ENCODE data around the gene SSC4D. TPM values are rescaled to one million over a fixed set of nuclear protein-coding genes. Genes with fewer than 3 reads are reported as not detected.
A peak's percentile ranks its signal among the peaks of the same experiment; 100 is the strongest.

Gene SSC4D
- total and polyA plus RNA-seq, 2 experiments from 2014 or later, result 0.43 to 0.66 TPM

DNA sequence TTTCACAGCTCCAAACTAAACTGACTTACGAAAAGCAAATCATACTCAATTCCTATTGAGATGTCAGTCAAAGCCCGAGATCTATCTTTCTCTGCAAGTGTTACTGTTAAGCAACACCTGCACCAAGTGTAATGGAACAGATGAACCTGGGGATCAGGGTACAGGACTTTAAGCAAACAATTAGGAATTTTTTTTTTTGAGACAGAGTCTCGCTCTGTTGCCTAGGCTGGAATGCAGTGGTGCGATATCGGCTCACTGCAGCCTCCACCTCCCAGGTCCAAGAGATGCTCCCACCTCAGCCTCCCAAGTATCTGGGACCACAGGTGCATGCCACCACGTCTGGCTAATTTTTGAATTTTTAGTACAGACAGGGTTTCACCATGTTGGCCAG lies 65.6 kb downstream of the SSC4D start:
- no peaks in the 10 kb centered on the region for H3K9me2 ChIP-seq (ENCODE audit: insufficient read depth)
- H3K9ac ChIP-seq, result no peak overlapping the region
- peaks cover 22% of the 10 kb centered on the region for H4K20me1 ChIP-seq (ENCODE audit: insufficient read depth)
- WGBS, 2 experiments (ENCODE audit: low coverage in 1 of 2, low lambda C conversion rate in 2 of 2, missing lambda C conversion rate in 2 of 2), result 96 to 98% methylated on average over 6 of the region's 6 CpGs
- peaks cover 59% of the 10 kb centered on the region for H3K36me3 ChIP-seq (ENCODE audit: low read depth)
- H3K27ac ChIP-seq, result no peak overlapping the region
- no peak overlapping the region for H3K4me3 ChIP-seq
- no peak for DNase-seq
- H2AFZ ChIP-seq, result no peak overlapping the region
- H3K4me1 ChIP-seq (ENCODE audit: insufficient read depth), result peaks cover 22% of the 10 kb centered on the region
- H3K9me3 ChIP-seq (ENCODE audit: low read depth), result no peaks in the 10 kb centered on the region
- peaks cover 100% of the 10 kb centered on the region for H3K79me2 ChIP-seq (ENCODE audit: insufficient read depth)
- H3F3A ChIP-seq (ENCODE audit: insufficient read depth), result peaks cover 36% of the 10 kb centered on the region
- in situ Hi-C loops (cut with MboI), result no loop called here
- H3K27me3 ChIP-seq (replicated peaks; ENCODE audit: insufficient read depth), result no peaks in the 10 kb centered on the region
- H3K4me2 ChIP-seq (ENCODE audit: unreplicated experiment), result no peak overlapping the region
- TF ChIP-seq EZH2phosphoT487 (IDR thresholded peaks at IDR 0.05; ENCODE audit: insufficient read depth, low read depth) (no peak), EZH2 (IDR thresholded peaks at IDR 0.05; ENCODE audit: insufficient read depth, poor library complexity, severe bottlenecking) (no peak)

DNA sequence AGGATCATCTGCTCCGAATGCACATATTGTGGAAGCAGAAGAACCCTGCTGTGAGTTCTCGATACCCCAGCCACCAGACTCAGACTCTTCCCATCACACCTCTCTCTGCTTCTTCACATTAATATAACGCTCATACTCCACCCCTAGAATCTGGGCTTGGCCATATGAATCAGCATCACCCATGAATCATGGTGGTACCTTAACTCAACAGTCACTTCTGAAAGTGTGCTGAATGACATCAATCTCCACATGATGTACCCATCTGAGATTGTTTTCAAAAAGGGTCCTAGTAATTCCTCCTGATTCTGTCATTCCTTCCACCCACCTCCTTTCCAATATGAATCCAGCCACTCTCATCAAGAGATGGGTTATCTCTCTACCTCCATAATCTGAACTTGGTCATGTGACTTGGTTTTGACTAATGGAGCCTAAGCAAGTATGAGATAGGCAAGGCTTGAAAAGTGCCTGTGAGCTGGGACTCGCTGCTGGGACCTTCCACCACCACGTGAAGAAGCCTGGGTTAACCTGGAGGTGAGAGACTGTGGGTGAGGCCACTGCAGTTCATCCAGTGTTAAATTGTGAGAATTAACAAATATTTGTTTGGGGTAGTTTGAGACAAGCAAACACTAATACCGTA lies 66.1 kb downstream of the SSC4D start:
- Histone ChIP-seq H3K27me3 (replicated peaks; ENCODE audit: insufficient read depth) (no peaks in the 10 kb centered on the region), H3K9me2 (ENCODE audit: insufficient read depth) (no peaks in the 10 kb centered on the region), H3K9ac (no peak overlapping the region), H3K27ac (0 out of 2 replicates have a peak overlapping the region, but pooled peaks have one; percentile 12), H2AFZ (no peak overlapping the region), H3K9me3 (ENCODE audit: low read depth) (no peaks in the 10 kb centered on the region), H3K4me2 (ENCODE audit: unreplicated experiment) (no peak overlapping the region), H4K20me1 (ENCODE audit: insufficient read depth) (peaks cover 27% of the 10 kb centered on the region), H3K79me2 (ENCODE audit: insufficient read depth) (peaks cover 100% of the 10 kb centered on the region), H3K4me1 (ENCODE audit: insufficient read depth) (peaks cover 20% of the 10 kb centered on the region), H3F3A (ENCODE audit: insufficient read depth) (peaks cover 41% of the 10 kb centered on the region), H3K4me3 (no peak overlapping the region), H3K36me3 (ENCODE audit: low read depth) (peaks cover 60% of the 10 kb centered on the region)
- peak; percentile 36 for DNase-seq
- in situ Hi-C loops (cut with MboI), result no loop called here
- WGBS, 2 experiments (ENCODE audit: low coverage in 1 of 2, low lambda C conversion rate in 2 of 2, missing lambda C conversion rate in 2 of 2), result 82 to 89% methylated on average over 6 of the region's 6 CpGs
- TF ChIP-seq EZH2phosphoT487 (IDR thresholded peaks at IDR 0.05; ENCODE audit: insufficient read depth, low read depth) (no peak), EZH2 (IDR thresholded peaks at IDR 0.05; ENCODE audit: insufficient read depth, poor library complexity, severe bottlenecking) (no peak)

DNA sequence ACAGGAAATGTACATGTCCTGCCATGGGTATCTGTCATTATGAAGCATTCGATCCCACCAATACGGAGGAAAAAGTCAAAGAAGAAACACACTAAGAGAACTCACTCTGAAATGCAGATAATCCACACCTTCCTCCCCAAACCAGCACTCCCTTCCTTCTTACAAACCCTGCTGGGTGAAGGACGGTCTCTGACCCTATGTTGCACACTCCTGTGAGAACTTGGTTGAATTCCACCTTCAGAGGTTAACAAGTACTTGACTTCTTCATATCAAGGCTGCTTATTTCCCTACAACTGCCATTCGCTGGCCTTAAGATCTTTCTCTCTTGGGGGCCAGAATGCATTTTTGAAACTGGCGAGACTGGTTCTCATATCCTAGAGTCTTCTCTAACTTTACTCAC lies 67.3 kb downstream of the SSC4D start:
- H3K27me3 ChIP-seq (replicated peaks; ENCODE audit: insufficient read depth), result no peaks in the 10 kb centered on the region
- H3K9me2 ChIP-seq (ENCODE audit: insufficient read depth), result no peaks in the 10 kb centered on the region
- no peak overlapping the region for H3K4me2 ChIP-seq (ENCODE audit: unreplicated experiment)
- no peak overlapping the region for H2AFZ ChIP-seq
- WGBS, 2 experiments (ENCODE audit: low coverage in 1 of 2, low lambda C conversion rate in 2 of 2, missing lambda C conversion rate in 2 of 2), result 93 to 97% methylated on average over 5 of the region's 5 CpGs
- H3K4me1 ChIP-seq (ENCODE audit: insufficient read depth), result peaks cover 25% of the 10 kb centered on the region
- H3K9me3 ChIP-seq (ENCODE audit: low read depth), result no peaks in the 10 kb centered on the region
- peaks cover 43% of the 10 kb centered on the region for H3F3A ChIP-seq (ENCODE audit: insufficient read depth)
- peaks cover 37% of the 10 kb centered on the region for H4K20me1 ChIP-seq (ENCODE audit: insufficient read depth)
- no peak overlapping the region for H3K27ac ChIP-seq
- in situ Hi-C loops (cut with MboI), result no loop called here
- TF ChIP-seq EZH2phosphoT487 (IDR thresholded peaks at IDR 0.05; ENCODE audit: insufficient read depth, low read depth) (no peak), EZH2 (IDR thresholded peaks at IDR 0.05; ENCODE audit: insufficient read depth, poor library complexity, severe bottlenecking) (no peak)
- H3K79me2 ChIP-seq (ENCODE audit: insufficient read depth), result peaks cover 100% of the 10 kb centered on the region
- H3K4me3 ChIP-seq, result no peak overlapping the region
- no peak overlapping the region for H3K9ac ChIP-seq
- DNase-seq, result no peak
- H3K36me3 ChIP-seq (ENCODE audit: low read depth), result peaks cover 52% of the 10 kb centered on the region

DNA sequence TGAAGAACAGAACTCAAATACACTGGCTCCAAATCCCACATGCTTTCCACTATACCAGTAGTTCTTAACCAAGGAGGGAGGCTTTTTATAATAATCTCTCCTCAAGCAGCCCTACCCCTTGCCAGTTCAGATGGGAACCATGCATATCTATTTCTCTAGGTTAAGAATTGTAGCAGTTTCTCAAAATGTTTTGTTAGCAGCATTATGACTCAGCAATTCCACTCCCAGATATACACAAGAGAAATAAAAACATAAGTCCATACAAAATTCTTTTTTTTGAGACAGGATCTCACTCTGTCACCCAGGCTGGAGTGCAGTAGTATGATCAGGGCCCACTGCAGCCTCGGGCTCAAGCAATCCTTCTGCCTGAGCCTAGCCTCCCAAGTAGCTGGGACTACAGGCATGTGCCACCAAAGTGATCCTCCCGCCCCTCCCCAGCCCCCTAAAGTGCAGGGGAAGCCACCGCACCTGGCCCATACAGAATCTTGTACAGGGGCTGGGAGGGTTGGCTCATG lies 68.8 kb downstream of the SSC4D start:
- no peaks in the 10 kb centered on the region for H3K9me3 ChIP-seq (ENCODE audit: low read depth)
- H4K20me1 ChIP-seq (ENCODE audit: insufficient read depth), result peaks cover 40% of the 10 kb centered on the region
- peak overlapping the region; percentile 20 for H3K4me2 ChIP-seq (ENCODE audit: unreplicated experiment)
- peaks cover 100% of the 10 kb centered on the region for H3K79me2 ChIP-seq (ENCODE audit: insufficient read depth)
- DNase-seq, result peak; percentile 83
- H3K27me3 ChIP-seq (replicated peaks; ENCODE audit: insufficient read depth), result no peaks in the 10 kb centered on the region
- peak overlapping the region; percentile 54 for H3K9ac ChIP-seq
- TF ChIP-seq EZH2phosphoT487 (IDR thresholded peaks at IDR 0.05; ENCODE audit: insufficient read depth, low read depth) (no peak), EZH2 (IDR thresholded peaks at IDR 0.05; ENCODE audit: insufficient read depth, poor library complexity, severe bottlenecking) (no peak)
- in situ Hi-C loops (cut with MboI), result no loop called here
- peak overlapping the region; percentile 78 for H3K27ac ChIP-seq
- H3K4me3 ChIP-seq, result no peak overlapping the region
- peaks cover 25% of the 10 kb centered on the region for H3K4me1 ChIP-seq (ENCODE audit: insufficient read depth)
- no peak overlapping the region for H2AFZ ChIP-seq
- no peaks in the 10 kb centered on the region for H3K9me2 ChIP-seq (ENCODE audit: insufficient read depth)
- 47 to 70% methylated on average over 3 of the region's 3 CpGs for WGBS, 2 experiments (ENCODE audit: low coverage in 1 of 2, low lambda C conversion rate in 2 of 2, missing lambda C conversion rate in 2 of 2)
- H3K36me3 ChIP-seq (ENCODE audit: low read depth), result peaks cover 38% of the 10 kb centered on the region
- H3F3A ChIP-seq (ENCODE audit: insufficient read depth), result peaks cover 39% of the 10 kb centered on the region

Other genes with a start within 250 kb of the SSC4D start
- 0.65 TPM in 1 of 2 replicates, not detected in the other for gene SRRM3, start 207.8 kb downstream of the SSC4D start, total RNA-seq (2014; rRNA removed; shearing (Covaris generic))
- gene SRRM3, start 207.8 kb downstream of the SSC4D start, polyA plus RNA-seq (2016; fragmentation: Nextera tagmentation; extraction: Ambion mirVana), result 0.39 and 0.91 TPM in 2 replicates
- gene HSPB1, start 107.0 kb downstream of the SSC4D start, total RNA-seq (2014; rRNA removed; shearing (Covaris generic)), result 79.5 and 96.5 TPM in 2 replicates
- gene HSPB1, start 107.0 kb downstream of the SSC4D start, polyA plus RNA-seq (2016; fragmentation: Nextera tagmentation; extraction: Ambion mirVana), result 1,542 and 1,564 TPM in 2 replicates
- 56.0 TPM in 2 replicates for gene YWHAG, start 50.7 kb downstream of the SSC4D start, total RNA-seq (2014; rRNA removed; shearing (Covaris generic))
- gene YWHAG, start 50.7 kb downstream of the SSC4D start, polyA plus RNA-seq (2016; fragmentation: Nextera tagmentation; extraction: Ambion mirVana), result 28.1 and 28.4 TPM in 2 replicates
- 4.5 and 5.3 TPM in 2 replicates for gene ZP3, start 15.3 kb upstream of the SSC4D start, total RNA-seq (2014; rRNA removed; shearing (Covaris generic))
- 4.9 and 5.6 TPM in 2 replicates for gene ZP3, start 15.3 kb upstream of the SSC4D start, polyA plus RNA-seq (2016; fragmentation: Nextera tagmentation; extraction: Ambion mirVana)
- gene DTX2, start 52.0 kb upstream of the SSC4D start, total RNA-seq (2014; rRNA removed; shearing (Covaris generic)), result 3.8 and 4.3 TPM in 2 replicates
- 9.4 and 9.7 TPM in 2 replicates for gene DTX2, start 52.0 kb upstream of the SSC4D start, polyA plus RNA-seq (2016; fragmentation: Nextera tagmentation; extraction: Ambion mirVana)
- 0.11 TPM in 1 of 2 replicates, not detected in the other for gene UPK3B, start 100.9 kb upstream of the SSC4D start, total RNA-seq (2014; rRNA removed; shearing (Covaris generic))
- gene UPK3B, start 100.9 kb upstream of the SSC4D start, polyA plus RNA-seq (2016; fragmentation: Nextera tagmentation; extraction: Ambion mirVana), result not detected in 2 replicates
- not detected in 2 replicates for gene SPDYE16, start 133.6 kb upstream of the SSC4D start, total RNA-seq (2014; rRNA removed; shearing (Covaris generic))
- gene SPDYE16, start 133.6 kb upstream of the SSC4D start, polyA plus RNA-seq (2016; fragmentation: Nextera tagmentation; extraction: Ambion mirVana), result 0.10 and 0.53 TPM in 2 replicates
- 2.7 and 5.9 TPM in 2 replicates for gene POMZP3, start 217.6 kb upstream of the SSC4D start, total RNA-seq (2014; rRNA removed; shearing (Covaris generic))
- gene POMZP3, start 217.6 kb upstream of the SSC4D start, polyA plus RNA-seq (2016; fragmentation: Nextera tagmentation; extraction: Ambion mirVana), result 16.0 and 16.5 TPM in 2 replicates